ENCODE results near the gene AIP. TPM values are rescaled to one million over a fixed set of nuclear protein-coding genes. Genes with fewer than 3 reads are reported as not detected.

AIP gene
- total RNA-seq, 1 donor from 2014 or later, result 62.0 TPM

GRCh38 chr11:67495234-67496005, 12.6 kb downstream of the AIP start:
- H3K4me3 ChIP-seq (ENCODE audit: low read depth, low read length), result no peak overlapping the region
- TF ChIP-seq CTCF (conservative IDR thresholded peaks at IDR 0.05; ENCODE audit: low read depth, low read length), result no peak
- no peak for DNase-seq (ENCODE audit: low read depth)

GRCh38 chr11:67496113-67496512, 13.3 kb downstream of the AIP start:
- no peak for TF ChIP-seq CTCF (conservative IDR thresholded peaks at IDR 0.05; ENCODE audit: low read depth, low read length)
- H3K4me3 ChIP-seq (ENCODE audit: low read depth, low read length), result no peak overlapping the region
- no peak for DNase-seq (ENCODE audit: low read depth)

GRCh38 chr11:67497656-67498291, 14.9 kb downstream of the AIP start:
- no peak overlapping the region for H3K4me3 ChIP-seq (ENCODE audit: low read depth, low read length)
- TF ChIP-seq CTCF (conservative IDR thresholded peaks at IDR 0.05; ENCODE audit: low read depth, low read length), result no peak
- DNase-seq (ENCODE audit: low read depth), result no peak

GRCh38 chr11:67498544-67498972, 15.7 kb downstream of the AIP start:
- H3K4me3 ChIP-seq (ENCODE audit: low read depth, low read length), result no peak overlapping the region
- DNase-seq (ENCODE audit: low read depth), result no peak
- no peak for TF ChIP-seq CTCF (conservative IDR thresholded peaks at IDR 0.05; ENCODE audit: low read depth, low read length)

GRCh38 chr11:67499808-67500483, 17.1 kb downstream of the AIP start:
- H3K4me3 ChIP-seq (ENCODE audit: low read depth, low read length), result no peak overlapping the region
- DNase-seq (ENCODE audit: low read depth), result no peak
- TF ChIP-seq CTCF (conservative IDR thresholded peaks at IDR 0.05; ENCODE audit: low read depth, low read length), result no peak

- no peak overlapping the region for H3K4me3 ChIP-seq (ENCODE audit: low read depth, low read length)
- DNase-seq (ENCODE audit: low read depth), result no peak
- TF ChIP-seq CTCF (conservative IDR thresholded peaks at IDR 0.05; ENCODE audit: low read depth, low read length), result no peak
Observed at GRCh38 chr11:67500484-67500821, 17.6 kb downstream of the AIP start.
